Activated CD4-positive, CD25-positive, alpha-beta regulatory T cell (primary cell): ENCODE data around the gene MMS19.

ENCODE experiments used
- DNase-seq, 4 experiments: peaks; one replicate each; lab custom pipeline; 2025; lab: John Stamatoyannopoulos, UW

MMS19 gene

DNA sequence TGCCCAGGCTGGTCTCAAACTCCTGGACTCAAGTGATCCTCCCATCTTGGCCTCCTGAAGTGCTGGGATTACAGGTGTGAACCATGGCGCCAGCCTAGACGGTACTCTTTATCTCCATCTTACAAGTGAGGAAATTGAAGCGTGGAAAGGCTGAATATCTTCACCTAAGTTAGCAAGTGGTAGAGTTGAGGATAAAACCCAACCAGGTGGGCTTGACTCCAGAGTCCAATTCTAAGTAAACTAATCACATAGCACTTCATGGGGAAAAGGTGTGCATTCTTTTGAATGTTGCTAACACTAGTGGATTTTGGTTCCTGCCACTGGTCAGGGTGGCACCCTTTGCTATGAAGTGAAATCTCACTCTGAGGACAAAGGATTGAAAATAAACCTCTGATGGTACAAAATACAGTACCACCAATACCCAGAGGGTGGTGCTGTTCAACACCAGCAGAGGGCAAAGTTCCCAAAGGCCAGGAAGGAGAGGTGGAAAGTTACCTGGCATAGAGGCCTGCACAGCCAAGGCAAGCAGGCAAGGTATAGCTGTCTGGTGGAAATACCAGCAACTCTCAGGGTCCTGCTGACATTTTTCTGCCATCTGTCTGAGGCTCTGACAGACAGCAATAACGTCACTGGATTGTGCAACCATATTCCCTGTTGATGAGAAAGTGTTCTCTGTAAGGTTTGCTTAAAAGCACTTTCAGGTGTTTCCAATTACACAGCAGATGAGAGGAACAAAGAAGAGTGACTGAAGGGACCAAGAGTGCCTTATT lies 34.7 kb downstream of the MMS19 start:
- DNase-seq, result peak in 2 of 4 experiments; percentile 5 to 7

DNA sequence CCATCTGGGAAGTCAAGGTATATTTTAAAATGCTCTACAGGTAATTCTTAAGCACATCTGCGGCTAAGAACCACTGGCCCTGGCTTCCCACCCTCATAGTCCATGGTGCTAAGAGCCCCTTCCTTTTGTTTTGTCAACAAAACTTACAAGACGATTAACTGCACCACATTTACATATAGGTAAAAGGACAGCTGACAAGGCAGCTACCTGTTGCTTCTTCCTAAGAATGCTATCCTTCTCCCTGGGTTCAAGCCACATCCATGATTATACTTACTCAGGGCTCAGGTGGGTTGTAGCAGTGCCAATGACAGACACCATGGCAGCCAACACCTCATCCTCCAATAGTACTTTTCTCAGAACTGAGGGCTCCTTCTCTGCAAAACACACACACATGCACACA lies 35.9 kb downstream of the MMS19 start:
- DNase-seq, result no peak

DNA sequence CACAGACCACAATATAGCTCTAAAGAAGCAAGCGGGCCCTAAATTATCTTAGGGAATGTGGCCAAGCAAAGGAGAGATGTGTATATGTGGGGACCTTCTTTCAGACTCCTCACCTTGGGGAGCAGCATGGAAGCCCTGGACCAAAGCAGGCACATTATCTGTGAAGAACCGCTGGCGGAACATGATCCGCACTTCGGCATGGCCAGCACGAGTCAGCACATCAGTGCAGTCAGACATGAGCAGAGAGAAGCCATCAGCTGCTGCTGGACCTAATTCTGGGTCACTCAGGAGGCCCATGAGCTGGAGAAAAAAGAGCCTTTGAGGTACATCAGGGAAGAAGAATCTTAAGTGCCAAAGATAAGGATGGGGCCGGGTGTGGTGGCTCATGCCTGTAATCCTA lies 38.3 kb downstream of the MMS19 start:
- DNase-seq, result no peak

DNA sequence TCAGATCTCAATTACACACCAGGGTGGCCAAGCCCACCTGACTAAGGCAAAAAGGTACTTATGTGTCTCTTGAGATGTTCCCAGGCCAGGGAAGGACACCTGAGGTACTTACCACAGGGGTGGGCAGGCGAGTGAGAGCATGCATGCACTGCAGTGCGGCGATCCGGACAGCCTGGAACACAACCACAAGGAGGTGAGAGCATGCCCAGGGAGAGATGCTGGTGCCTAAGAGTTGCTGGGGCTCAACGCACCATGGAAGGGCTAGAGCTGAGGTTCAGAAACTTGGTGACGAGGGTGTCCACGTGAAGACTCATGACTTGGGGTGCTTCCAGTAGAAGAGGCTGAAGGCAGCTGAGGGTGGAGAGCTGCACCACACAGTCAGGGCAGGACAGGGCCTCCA lies 39.1 kb downstream of the MMS19 start:
- DNase-seq, result no peak

DNA sequence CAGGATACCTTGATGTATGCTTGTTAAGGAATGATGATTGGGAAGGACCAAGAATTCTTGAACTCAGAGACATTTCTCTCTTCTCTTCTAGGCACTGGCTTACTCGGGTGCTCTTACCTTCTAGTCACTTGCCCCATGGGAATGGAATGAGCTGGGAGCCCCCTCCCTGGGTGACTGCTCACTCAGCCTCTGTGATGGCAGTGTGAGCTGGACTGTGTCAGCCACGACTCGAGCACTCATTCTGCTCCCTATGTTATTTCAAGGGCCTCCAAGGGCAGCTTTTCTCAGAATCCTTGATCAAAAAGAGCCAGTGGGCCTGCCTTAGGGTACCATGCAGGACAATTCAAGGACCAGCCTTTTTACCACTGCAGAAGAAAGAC lies 41.5 kb downstream of the MMS19 start:
- DNase-seq, result no peak

DNA sequence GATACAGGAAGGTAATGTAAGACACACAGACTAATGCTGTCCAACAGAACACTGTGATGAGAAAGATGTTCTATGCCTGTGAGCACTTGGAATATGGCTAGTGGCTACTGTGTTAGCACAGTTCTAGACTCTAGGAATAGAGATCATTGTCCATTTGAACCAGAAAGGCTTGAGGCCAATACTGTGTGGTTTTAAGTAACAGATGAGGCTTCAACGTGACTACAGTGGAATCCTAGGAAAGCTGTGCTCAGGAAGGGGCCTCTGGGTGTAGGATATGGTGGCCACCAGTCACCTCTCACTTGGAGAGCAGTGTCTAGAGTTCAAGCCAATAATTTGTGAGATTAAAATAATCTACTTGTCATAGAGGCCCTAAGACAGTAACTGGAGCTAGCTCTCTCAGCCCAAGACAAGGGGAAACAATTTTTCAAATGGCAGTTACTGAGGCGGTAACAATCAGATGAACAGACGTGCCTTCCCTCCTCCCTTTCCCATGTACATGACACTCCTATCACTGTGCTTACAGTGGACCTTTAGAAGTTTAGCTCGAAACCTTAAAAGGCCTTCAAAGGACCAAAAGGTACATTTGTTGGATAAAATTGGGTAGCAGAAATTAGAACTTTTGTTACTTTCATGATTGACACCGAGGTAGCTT lies 42.1 kb downstream of the MMS19 start:
- DNase-seq, result no peak

DNA sequence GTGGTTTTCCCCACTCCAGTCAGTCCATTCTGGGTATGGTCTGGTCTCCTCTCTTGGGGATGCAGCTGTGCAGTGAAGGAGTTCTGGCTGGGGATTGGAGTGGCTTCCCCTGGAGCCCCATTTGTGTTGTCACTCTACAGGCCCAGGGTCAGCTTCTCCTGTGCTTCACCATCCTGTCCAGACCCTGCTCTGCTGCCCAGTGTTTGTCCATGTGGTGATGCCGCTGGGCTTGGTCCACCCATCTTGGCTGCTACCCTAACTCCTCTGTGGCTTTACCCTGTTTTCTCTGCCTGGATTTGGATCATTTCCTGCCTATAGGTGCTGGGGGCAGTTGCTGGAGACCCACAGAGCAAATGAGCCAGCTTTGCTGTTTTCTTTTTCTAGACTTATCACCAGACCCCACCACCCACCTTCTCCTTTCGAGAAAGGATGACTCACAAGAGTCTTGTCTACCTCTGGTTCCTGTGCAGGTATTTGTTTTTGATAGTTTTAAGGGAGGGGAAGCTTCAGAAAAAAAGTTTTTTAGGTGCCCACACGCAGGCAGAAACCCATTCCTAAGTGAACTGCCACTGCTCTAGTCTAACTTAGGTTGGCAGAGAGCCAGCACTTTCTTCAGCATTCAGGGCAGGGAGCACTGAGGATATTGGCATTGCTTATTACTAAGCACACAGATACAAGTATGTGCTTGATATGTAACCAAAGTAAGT lies 43.7 kb downstream of the MMS19 start:
- DNase-seq, result no peak

DNA sequence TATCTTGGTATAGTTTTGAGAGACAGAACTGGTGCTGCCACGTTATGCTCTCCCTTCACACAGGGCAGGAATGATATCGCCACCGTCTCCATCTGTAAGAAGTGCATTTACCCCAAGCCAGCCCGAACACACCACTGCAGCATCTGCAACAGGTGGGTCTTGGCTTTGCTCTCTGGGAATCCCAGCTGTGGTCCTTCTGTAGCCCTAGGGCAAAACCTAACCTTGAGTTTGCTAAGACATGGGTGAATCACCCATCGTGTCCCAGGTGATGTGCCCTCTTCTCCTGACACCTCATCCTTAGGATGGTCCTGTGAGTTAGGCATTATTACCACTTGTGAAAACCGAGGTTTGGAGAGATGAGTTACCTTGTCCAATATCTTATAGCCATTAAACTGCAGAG lies 45.9 kb downstream of the MMS19 start:
- DNase-seq, result no peak

DNA sequence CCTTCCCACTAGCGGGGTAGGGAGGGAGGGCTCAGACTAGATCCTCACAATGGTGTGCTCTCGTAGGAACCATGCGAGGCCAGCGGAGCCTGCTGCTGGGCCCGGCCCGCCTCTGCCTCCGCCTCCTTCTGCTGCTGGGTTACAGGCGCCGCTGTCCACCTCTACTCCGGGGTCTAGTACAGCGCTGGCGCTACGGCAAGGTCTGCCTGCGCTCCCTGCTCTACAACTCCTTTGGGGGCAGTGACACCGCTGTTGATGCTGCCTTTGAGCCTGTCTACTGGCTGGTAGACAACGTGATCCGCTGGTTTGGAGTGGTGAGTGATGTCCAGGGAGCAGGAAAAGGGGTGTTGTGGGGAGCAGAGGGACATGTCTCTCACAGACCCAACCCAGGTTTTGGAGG lies 46.6 kb downstream of the MMS19 start:
- DNase-seq, result no peak

DNA sequence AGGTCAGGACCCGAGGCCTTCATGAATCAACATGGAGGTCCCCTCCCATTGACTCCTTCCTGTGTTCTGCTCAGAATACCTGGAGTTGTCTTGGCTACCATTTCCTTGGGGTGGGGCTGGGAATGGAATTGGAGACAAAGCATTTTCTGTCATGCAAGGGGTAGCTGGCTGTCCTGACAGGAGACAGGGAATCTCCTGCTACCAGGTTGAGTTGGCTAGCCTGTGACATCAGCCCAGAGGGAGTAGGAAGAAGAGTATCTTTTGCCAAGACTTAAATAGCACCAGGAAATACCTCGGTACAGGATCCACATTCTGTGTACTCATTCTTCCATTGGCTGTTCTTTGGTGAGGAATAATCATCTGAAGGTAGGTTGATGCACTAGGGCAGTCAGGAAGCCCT lies 47.4 kb downstream of the MMS19 start:
- no peak for DNase-seq

DNA sequence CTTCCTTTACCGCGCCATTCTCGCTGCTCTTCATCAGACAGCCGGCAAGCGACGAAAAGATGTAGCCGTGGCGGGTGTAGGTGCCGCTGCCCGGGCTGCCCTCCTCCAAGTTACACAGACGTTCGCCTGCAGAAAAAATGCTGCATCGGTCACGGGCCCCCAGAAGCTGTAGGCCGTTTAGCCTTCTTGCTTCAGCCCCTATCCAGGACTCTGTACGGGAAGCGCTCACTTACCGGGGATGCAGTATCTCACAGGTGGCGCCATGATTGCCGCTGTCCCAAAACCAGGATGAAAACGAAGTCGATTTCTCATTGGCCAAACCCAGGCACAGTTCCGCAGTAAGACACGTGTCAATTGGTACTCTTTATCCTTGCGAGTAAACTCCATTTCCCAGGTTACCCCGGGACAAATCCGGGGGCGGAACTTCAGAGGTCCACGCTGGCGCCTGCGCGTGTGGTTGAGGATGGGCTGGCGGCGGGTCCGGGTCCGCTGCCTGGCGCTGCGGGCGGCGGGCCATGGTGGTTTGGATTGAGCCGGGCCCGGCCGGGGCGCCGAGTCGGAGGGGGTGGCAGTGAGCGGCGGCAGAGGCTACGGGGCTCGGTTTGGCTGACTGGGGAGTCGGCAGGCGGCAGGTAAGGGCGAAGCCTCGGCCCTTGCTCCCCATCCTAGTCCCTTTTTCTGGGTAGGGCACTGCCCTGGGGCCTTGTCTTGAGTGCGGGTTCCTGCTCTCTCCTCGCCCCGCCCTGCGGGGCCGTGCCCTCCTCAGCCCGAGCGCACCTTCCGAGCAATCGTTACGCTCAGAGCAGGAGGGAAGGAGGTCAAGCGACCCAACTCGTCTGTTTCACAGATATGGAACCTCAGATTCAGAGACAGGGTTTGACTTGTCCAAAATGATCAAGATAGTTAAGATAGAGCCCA lies 52.2 kb downstream of the MMS19 start, which contains the start of the genes EXOSC1 and ZDHHC16:
EXOSC1 (minus strand) TSS at position 285 of the 918 bp plus-strand sequence; CDS start at position 264, 21 bp downstream.
ZDHHC16 (plus strand) TSS at position 454 of the 918 bp plus-strand sequence. CDS start 5,501 bp downstream, outside the sequence.
- peak; percentile 72 to 83 (median 75) for DNase-seq

DNA sequence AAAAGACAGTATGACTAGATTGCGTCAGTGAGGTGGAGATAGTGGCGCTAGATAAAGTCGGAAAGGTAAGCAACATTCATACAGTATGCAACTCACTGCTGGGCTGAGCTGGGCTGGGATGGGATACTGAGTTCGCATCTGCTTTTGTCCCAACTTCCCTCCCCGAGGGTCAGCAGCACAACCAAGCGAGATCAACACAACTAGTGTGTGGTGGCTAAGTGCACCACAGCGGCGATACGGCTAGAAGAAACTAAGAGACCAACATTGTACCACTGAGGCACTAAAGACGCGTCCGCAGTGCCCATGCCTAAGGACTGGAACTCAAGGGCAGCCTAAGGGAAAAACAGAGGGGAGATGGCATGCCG lies 52.9 kb downstream of the MMS19 start:
- no peak for DNase-seq

DNA sequence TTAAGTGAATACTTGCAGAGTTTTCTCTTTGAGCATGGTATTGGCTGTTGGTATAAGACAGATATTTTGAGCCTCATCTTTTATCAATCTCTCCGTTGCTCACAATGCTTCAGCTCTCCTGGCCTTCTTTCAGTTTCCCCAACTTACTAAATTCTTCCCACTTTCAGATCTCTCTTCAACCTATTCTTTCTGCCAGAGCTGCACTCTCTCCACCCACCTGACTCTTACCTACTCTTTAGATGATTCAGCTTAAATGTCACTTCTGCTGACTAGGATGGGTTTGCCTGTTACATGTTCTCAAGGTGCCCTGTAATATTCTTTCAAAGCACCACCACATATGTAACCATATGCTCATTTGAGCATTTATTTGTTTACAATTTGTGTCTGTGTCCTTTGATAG lies 54.0 kb downstream of the MMS19 start:
- DNase-seq, result no peak

DNA sequence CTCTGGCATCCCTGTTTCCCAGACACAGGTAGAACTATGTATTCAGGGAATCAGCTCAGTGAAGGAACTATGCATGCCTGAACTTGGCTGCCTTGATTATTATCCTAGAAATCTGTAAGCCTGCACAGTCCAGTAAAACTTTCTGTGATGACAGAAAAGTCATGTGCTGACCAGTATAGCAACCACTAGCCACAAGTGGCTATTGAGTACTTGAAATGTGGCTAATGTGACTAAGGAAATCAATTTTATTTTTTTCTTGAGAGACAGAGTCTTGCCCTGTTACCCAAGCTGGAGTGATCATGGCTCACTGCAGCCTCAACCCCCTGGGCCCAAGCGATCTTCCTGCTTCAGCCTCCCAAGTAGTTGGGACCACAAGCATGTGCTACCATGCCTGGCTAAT lies 55.9 kb downstream of the MMS19 start:
- DNase-seq, result no peak

DNA sequence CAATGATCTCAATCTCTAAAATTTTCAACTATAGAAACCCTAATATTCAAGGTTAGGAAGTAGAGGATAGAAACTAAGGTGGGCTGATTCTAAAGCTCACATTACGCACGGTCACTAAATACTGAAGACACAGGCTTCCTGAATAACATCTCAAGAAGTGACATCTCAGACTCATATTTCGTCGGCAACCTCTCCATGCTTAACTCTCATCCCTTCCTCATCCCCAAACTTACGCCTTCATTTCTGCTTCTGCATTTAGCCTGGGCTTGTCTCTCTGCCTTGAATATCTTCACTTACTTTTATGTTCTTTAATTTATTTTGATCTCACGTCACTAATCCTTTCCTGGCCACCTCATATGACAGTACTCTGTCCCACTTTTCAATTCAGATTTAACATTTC lies 63.0 kb downstream of the MMS19 start:
- DNase-seq, result no peak

DNA sequence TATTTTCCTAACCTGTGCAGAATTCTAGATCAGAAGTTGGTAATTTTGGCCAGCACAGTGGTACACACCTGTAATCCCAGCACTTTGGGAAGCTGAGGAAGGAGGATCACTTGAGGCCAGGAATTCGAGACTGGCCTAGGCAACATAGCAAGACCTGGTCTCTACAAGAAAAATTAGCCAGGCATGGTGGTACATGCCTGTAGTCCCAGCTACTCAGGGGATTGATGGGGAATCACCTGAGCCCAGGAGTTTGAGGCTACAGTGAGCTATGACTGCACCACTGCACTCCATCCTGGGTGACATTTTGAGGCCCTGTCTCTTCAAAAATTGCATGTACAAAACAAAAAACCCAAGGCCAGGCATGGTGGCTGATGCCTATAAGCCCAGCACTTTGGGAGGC lies 63.7 kb downstream of the MMS19 start:
- no peak for DNase-seq

DNA sequence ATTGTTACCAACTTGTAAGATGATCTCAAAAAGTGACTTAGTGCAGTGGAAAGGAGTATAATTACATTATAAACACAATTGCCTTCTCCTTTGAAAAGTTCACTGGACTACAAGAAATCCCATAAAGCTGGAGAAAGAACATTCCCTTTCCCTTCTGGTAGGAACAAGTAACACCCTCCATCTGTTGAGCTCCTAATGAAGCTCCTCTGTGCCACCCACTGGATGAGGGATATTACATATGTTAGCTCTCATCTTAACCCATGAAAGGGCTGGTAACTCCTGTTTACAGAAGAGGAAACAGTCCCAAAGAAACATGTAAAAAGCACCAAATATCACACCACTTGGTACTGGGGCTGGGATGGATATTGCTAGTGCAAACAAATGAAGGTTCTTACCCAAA lies 64.2 kb downstream of the MMS19 start:
- no peak for DNase-seq

DNA sequence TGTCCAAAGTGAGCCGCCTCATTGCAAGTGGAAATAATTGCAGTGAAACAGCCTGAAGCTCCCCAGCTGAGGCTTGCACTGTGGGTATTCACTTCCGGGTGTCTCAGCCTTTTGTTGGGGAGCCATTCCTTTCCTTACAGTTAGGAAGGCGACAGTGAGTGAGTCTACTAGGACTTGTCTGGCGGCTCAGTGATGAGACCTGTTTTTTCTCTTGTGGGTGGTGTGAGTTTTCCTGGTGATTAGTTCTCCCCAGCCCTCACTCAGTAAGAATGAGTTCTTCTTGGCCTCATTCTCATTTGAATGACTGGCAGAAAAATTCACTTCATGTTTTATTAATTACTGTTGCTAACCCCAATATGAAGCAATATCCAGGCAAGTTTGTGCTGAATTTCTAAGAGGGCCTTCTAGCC lies 69.6 kb downstream of the MMS19 start:
- no peak for DNase-seq

DNA sequence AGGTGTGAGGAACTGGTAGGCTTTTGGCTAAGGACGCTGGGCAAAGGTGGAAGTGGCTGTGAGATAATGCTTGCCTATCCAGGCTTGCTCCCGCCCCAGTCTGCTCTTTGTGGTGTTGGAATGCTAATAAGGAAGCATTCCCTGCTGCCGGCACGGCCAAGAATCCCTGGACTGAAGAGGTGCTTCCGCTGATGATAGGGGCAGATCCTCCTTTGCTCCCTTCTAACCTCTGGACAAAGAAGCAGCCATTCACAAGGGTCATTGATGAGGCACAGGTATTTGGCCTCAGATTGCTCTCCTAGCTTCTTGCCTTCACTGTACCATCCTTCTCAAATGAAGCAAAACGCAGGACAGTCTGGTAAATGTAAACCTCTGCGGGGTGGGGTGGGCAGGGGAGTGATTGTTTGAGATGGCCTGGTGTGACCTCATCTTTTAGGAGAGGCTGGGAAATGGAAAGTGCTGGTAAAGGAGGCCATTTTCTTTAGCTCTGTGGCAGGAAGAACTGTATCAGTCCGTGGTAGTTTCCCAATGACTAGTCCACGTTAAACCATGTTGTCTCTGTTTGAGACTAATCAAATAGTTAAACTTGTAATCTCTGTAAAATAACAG lies 70.5 kb downstream of the MMS19 start:
- DNase-seq, result no peak

DNA sequence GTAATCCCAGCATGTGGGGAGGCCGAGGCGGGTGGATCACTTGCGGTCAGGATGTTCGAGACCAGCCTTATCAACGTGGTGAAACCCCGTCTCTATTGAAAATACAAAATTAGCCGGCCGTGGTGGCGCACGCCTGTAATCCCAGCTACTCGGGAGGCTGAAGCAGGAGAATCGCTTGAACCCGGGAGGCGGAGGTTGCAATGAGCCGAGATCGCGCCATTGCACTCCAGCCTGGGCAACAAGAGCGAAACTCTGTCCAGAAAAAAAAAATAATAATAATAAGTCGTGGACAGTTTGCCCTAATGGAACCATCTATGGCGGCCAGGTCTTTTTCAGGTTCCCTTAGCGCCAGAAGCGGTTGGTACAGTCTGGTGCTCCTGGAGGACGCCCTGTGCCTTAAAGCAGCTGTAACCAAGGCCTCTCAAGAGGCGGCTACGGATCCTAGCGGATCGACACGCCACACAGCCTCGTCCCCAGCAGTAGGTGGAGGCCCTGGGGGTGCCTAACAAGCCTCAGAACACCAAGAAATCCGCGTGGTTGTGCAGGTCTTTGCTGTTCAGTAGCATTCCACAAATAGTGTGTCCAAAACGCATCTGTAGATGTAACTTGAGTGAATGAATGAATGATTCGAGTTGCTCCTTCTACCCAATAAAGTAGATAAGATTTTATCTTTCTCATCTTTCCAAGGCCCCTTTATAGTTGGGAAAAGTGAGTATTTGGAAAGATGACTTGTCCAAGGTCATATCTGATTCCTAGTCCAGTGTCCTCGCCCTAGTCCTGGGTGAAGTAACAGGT lies 71.2 kb downstream of the MMS19 start:
- no peak for DNase-seq
